A549 (cell line): ENCODE results near the gene MEPCE. TPM values are rescaled to one million over a fixed set of nuclear protein-coding genes. Genes with fewer than 3 reads are reported as not detected.

ENCODE experiments used
- ATAC-seq, 2 experiments: fragments of 200-7000 bp in 1 of 2; fragments of >200 bp in 1 of 2; cut with Nextera tagmentation in 1 of 2; cut with Tn5 transposase in 1 of 2; 3 replicates each; pipeline versions ENCODE4 v1.8.0 to v1.9.1; 2018 to 2020; ENCODE audit warnings: mild to moderate bottlenecking in 1 of 2, moderate library complexity in 1 of 2
- CTCF ChIA-PET: fragments of 300-600 bp; sonication (Branson Sonifier 250); formaldehyde crosslinking; extraction: SDS; loops from one replicate; lab custom pipeline; 2021; ENCODE audit warnings: antibody characterized with exemption, inconsistent platforms; lab: Yijun Ruan, JAX
- POLR2A ChIA-PET: fragments of 350-600 bp; formaldehyde crosslinking; extraction: SDS; loops from one replicate; lab custom pipeline; 2021; ENCODE audit warnings: antibody characterized with exemption, inconsistent platforms; lab: Yijun Ruan, JAX
- DNase-seq, 2 experiments: peaks; one replicate each; pipeline versions ENCODE4 v3.0.0 to v3.0.0-alpha.2; 2011 to 2016; ENCODE audit warnings: low read depth in 1 of 2, low spot score in 1 of 2
- FAIRE-seq: peaks from 2 replicates; lab custom pipeline; 2011; peaks lifted over from hg19 to GRCh38; lab: Jason Lieb, UNC
- H3K27ac ChIP-seq, 2 experiments: fragments of >200 bp; sonication (Bioruptor Twin); formaldehyde crosslinking; 3 replicates each; pipeline ENCODE4 v1.5.1; 2016 to 2017
- H3K4me1 ChIP-seq: fragments of >200 bp; sonication (Bioruptor Twin); formaldehyde crosslinking; 3 replicates; pipeline ENCODE4 v1.6.1; 2016
- H3K4me2 ChIP-seq: fragments of >200 bp; sonication (Bioruptor Twin); formaldehyde crosslinking; 3 replicates; pipeline ENCODE4 v1.6.1; 2016
- H3K4me3 ChIP-seq: fragments of >200 bp; sonication (Bioruptor Twin); formaldehyde crosslinking; 3 replicates; pipeline ENCODE4 v1.5.1; 2016
- H3K9me3 ChIP-seq: fragments of >200 bp; sonication (Bioruptor Twin); formaldehyde crosslinking; 3 replicates; pipeline ENCODE4 v1.6.1; 2016
- BHLHE40 ChIP-seq: IDR thresholded peaks from 2 replicates; pipeline ENCODE4 v1.6.1; 2012; ENCODE audit warnings: low read depth, low read length, inconsistent platforms
- CBX2 ChIP-seq: fragments of 200-600 bp; sonication (generic); IDR thresholded peaks from 2 replicates; pipeline ENCODE4 v1.6.1; 2016; ENCODE audit warnings: low read depth, mild to moderate bottlenecking, borderline replicate concordance
- CBX8 ChIP-seq: fragments of 200-600 bp; sonication (generic); IDR thresholded peaks from 2 replicates; pipeline ENCODE4 v1.6.1; 2016
- CEBPB ChIP-seq, 2 experiments: fragments of >200 bp in 1 of 2; sonication (Bioruptor Twin) in 1 of 2; formaldehyde crosslinking in 1 of 2; IDR thresholded peaks; 2 replicates each; pipeline ENCODE4 v1.6.1; 2012 to 2016
- CHD4 ChIP-seq: fragments of 200-600 bp; sonication (generic); IDR thresholded peaks from 2 replicates; pipeline ENCODE4 v1.6.1; 2016; ENCODE audit warnings: antibody characterized with exemption, mild to moderate bottlenecking, borderline replicate concordance
- CTCF ChIP-seq: fragments of >200 bp; sonication (Bioruptor Twin); formaldehyde crosslinking; IDR thresholded peaks from 3 replicates; pipeline ENCODE4 v1.5.1; 2016
- E2F6 ChIP-seq: IDR thresholded peaks from 2 replicates; pipeline ENCODE4 v1.6.1; 2012; ENCODE audit warnings: low read depth, borderline replicate concordance
- EHF ChIP-seq: fragments of 250-450 bp; sonication (Bioruptor Pico); IDR thresholded peaks from 2 replicates; pipeline ENCODE4 v1.5.0; 2020; ENCODE audit warnings: mild to moderate bottlenecking
- ELK1 ChIP-seq: fragments of 150-350 bp; IDR thresholded peaks from 2 replicates; pipeline ENCODE4 v1.6.1; 2014; ENCODE audit warnings: low read depth, mild to moderate bottlenecking, low read length
- FOSB ChIP-seq: fragments of 250-450 bp; sonication (Bioruptor Pico); IDR thresholded peaks from 2 replicates; pipeline ENCODE4 v1.5.0; 2020; ENCODE audit warnings: mild to moderate bottlenecking, moderate library complexity
- FOSL2 ChIP-seq, 2 experiments: fragments of 450-650 bp in 1 of 2; fragments of >200 bp in 1 of 2; sonication (Bioruptor Twin) in 1 of 2; formaldehyde crosslinking; IDR thresholded peaks; 2 replicates each; pipeline versions ENCODE4 v1.5.0 to v1.6.1; 2016 to 2020; ENCODE audit warnings: mild to moderate bottlenecking in 1 of 2, moderate library complexity in 1 of 2
- GATA3 ChIP-seq: IDR thresholded peaks from 2 replicates; pipeline ENCODE4 v1.6.1; 2012; ENCODE audit warnings: borderline replicate concordance
- HDAC2 ChIP-seq: fragments of 200-600 bp; sonication (generic); IDR thresholded peaks from 2 replicates; pipeline ENCODE4 v1.6.1; 2016
- HES2 ChIP-seq: fragments of >200 bp; sonication (Bioruptor Twin); formaldehyde crosslinking; IDR thresholded peaks from 2 replicates; pipeline ENCODE4 v1.6.1; 2016
- HOXA7 ChIP-seq: fragments of 250-450 bp; sonication (Bioruptor Pico); IDR thresholded peaks from 2 replicates; pipeline ENCODE4 v1.5.0; 2020; ENCODE audit warnings: mild to moderate bottlenecking, moderate library complexity
- HOXB5 ChIP-seq: fragments of 250-450 bp; sonication (Bioruptor Pico); IDR thresholded peaks from 2 replicates; pipeline ENCODE4 v1.5.0; 2020; ENCODE audit warnings: mild to moderate bottlenecking, moderate library complexity
- MAFK ChIP-seq: fragments of 450-650 bp; IDR thresholded peaks from 2 replicates; pipeline ENCODE4 v1.6.1; 2014; ENCODE audit not compliant: partially characterized antibody
- MAZ ChIP-seq: fragments of 150-350 bp; IDR thresholded peaks from 2 replicates; pipeline ENCODE4 v1.6.1; 2014; ENCODE audit warnings: antibody characterized with exemption, low read depth, low read length, borderline replicate concordance
- NPAS2 ChIP-seq: fragments of 250-450 bp; sonication (Bioruptor Pico); IDR thresholded peaks from 2 replicates; pipeline ENCODE4 v1.8.0; 2022; ENCODE audit warnings: mild to moderate bottlenecking, moderate library complexity, borderline replicate concordance
- NR3C1 ChIP-seq: fragments of >200 bp; sonication (Bioruptor Twin); formaldehyde crosslinking; IDR thresholded peaks from 3 replicates; pipeline ENCODE4 v1.6.1; 2017
- PBX3 ChIP-seq: IDR thresholded peaks from 2 replicates; pipeline ENCODE4 v1.6.1; 2012
- POLR2A ChIP-seq: IDR thresholded peaks from 2 replicates; pipeline ENCODE4 v1.6.1; 2012; ENCODE audit warnings: mild to moderate bottlenecking, low read length
- RCOR1 ChIP-seq: fragments of 150-350 bp; IDR thresholded peaks from 2 replicates; pipeline ENCODE4 v1.6.1; 2014; ENCODE audit warnings: antibody characterized with exemption, low read length, low read depth
- RFX5 ChIP-seq: fragments of 450-650 bp; IDR thresholded peaks from 2 replicates; pipeline ENCODE4 v1.7.1; 2014; ENCODE audit warnings: antibody characterized with exemption, mild to moderate bottlenecking, moderate library complexity
- SMC3 ChIP-seq: fragments of >200 bp; sonication (Bioruptor Twin); formaldehyde crosslinking; IDR thresholded peaks from 3 replicates; pipeline ENCODE4 v1.6.1; 2018; ENCODE audit warnings: inconsistent platforms
- SREBF2 ChIP-seq: fragments of 450-650 bp; IDR thresholded peaks from 2 replicates; pipeline ENCODE4 v1.6.1; 2014; ENCODE audit warnings: mild to moderate bottlenecking, moderate library complexity
- TFCP2L1 ChIP-seq: fragments of 250-450 bp; sonication (Bioruptor Pico); IDR thresholded peaks from 2 replicates; pipeline ENCODE4 v1.5.0; 2021; ENCODE audit warnings: mild to moderate bottlenecking
- USF2 ChIP-seq: fragments of 450-650 bp; IDR thresholded peaks from 2 replicates; pipeline ENCODE4 v1.6.1; 2014; ENCODE audit warnings: antibody characterized with exemption
- ZSCAN20 ChIP-seq: fragments of 250-450 bp; sonication (Bioruptor Pico); IDR thresholded peaks from 2 replicates; pipeline ENCODE4 v1.8.0; 2022; ENCODE audit warnings: mild to moderate bottlenecking, moderate library complexity
- WGBS: methylation state at CpG from one replicate; pipeline ENCODE4 v1.1.6; 2017; ENCODE audit errors: missing lambda C conversion rate; 5-methylcytosine and 5-hydroxymethylcytosine counted together
- polyA plus RNA-seq, 4 experiments: library from polyadenylated mRNA; depleted of rRNA in 3 of 4; stranded (reverse); fragments of >200 nt; fragmentation: RNase III in 1 of 4; extraction: RNeasy Plus Mini Kit Qiagen cat#74134 plus additional on column Dnase treatment in 1 of 4; gene quantifications; 2 replicates in 3 of 4; 3 replicates in 1 of 4; pipeline ENCODE4 v1.2.3, GENCODE V29; 2011 to 2017
- TF ChIP-seq, protein P1 (sequence below): IDR thresholded peaks from 2 replicates; pipeline ENCODE4 v1.6.1; 2012

The MEPCE gene
- polyA plus RNA-seq, 2 of the 4 experiments (the other 2 are of a cell fraction): 10.0 to 38.4 TPM

GRCh38 chr7:100455206-100455605 lies 25.6 kb downstream of the MEPCE start:
- Histone ChIP-seq H3K4me3 (no peak overlapping the region), H3K9me3 (no peaks in the 10 kb centered on the region), H3K27ac (no peak overlapping the region), H3K4me2 (no peak overlapping the region), H3K4me1 (0 out of 3 replicates have a peak, but pooled peaks cover 3% of the 10 kb centered on the region)
- POLR2A ChIA-PET: interaction anchor here (1.6 kb wide), 1 partner anchor 26 kb away, joined by 6 read pairs; the partner anchor contains the start of gene ZCWPW1
- WGBS: 89% methylated on average over 3 of the region's 3 CpGs
- FAIRE-seq (no peak), DNase-seq (no peak), ATAC-seq (no peak)
- TF ChIP-seq RCOR1: no peak
- no peak for TF ChIP-seq HOXA7 (CRISPR knock-in tag)
- TF ChIP-seq ZSCAN20 (CRISPR knock-in tag): no peak
- TF ChIP-seq USF2: no peak
- TF ChIP-seq BHLHE40: no peak
- TF ChIP-seq SREBF2: no peak
- TF ChIP-seq RFX5: no peak
- no peak for TF ChIP-seq FOSL2 (IDR thresholded peaks at IDR 0.05)
- no peak for TF ChIP-seq FOSL2 (CRISPR knock-in tag; IDR thresholded peaks at IDR 0.05)
- TF ChIP-seq FOSB (CRISPR knock-in tag): no peak
- CTCF ChIA-PET: interaction anchor here (0.9 to 7.2 kb wide), 11 partner anchors 8 to 315 kb away, joined by 3 to 56 read pairs (median 3); partner anchors contain the start of genes SPACDR and TSC22D4

DNA sequence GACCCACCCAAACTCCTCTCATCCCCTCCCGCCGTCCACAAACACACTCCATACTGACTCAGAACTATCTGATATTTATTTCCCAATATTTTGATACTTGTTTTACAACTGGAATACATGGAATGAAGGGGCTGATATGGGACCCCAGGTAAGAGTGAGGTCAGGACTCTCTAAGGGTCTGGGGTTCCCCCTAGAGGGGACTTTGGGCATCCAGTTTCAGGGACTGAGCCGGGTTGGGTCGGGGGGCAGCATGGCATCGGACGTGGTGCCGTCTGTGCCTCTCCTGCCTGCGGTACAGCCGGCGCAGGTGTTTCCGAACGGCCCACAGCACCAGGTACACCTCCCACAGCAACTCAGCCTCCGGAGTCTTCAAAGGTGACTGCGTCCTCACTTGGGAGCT lies 26.9 kb downstream of the MEPCE start:
- POLR2A ChIA-PET: interaction anchor here (0.6 kb wide), 1 partner anchor 446 kb away, joined by 3 read pairs; no protein-coding TSS in a partner anchor
- FAIRE-seq: no peak

GRCh38 chr7:100457033-100457432 lies 27.4 kb downstream of the MEPCE start:
- H3K27ac ChIP-seq: no peak overlapping the region
- ChIA-PET CTCF (interaction anchor here (0.6 to 1.6 kb wide), 3 partner anchors 12 to 54 kb away, joined by 3 to 7 read pairs (median 3); no protein-coding TSS in a partner anchor), POLR2A (interaction anchor here (0.7 kb wide), 1 partner anchor 1668 kb away, joined by 3 read pairs; no protein-coding TSS in a partner anchor)
- FAIRE-seq (no peak), ATAC-seq (no peak), DNase-seq (no peak)
- no peak overlapping the region for H3K4me2 ChIP-seq
- no peaks in the 10 kb centered on the region for H3K4me1 ChIP-seq
- TF ChIP-seq EHF (CRISPR knock-in tag) (no peak), CTCF (no peak), NPAS2 (CRISPR knock-in tag) (no peak), POLR2A (no peak), CHD4 (no peak), NR3C1 (no peak), HES2 (no peak), PBX3 (no peak), HOXB5 (CRISPR knock-in tag) (no peak), CEBPB (IDR thresholded peaks at IDR 0.05) (no peak), HDAC2 (no peak), HOXA7 (CRISPR knock-in tag) (no peak), CBX8 (no peak), GATA3 (no peak), CBX2 (no peak), TFCP2L1 (CRISPR knock-in tag) (no peak), SMC3 (no peak), ELK1 (no peak)
- TF ChIP-seq, protein P1, sequence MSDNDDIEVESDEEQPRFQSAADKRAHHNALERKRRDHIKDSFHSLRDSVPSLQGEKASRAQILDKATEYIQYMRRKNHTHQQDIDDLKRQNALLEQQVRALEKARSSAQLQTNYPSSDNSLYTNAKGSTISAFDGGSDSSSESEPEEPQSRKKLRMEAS: no peak
- no peak overlapping the region for H3K4me3 ChIP-seq
- no peaks in the 10 kb centered on the region for H3K9me3 ChIP-seq
- 80% methylated on average over 6 of the region's 6 CpGs for WGBS

More for the DNA sequence above, 26.9 kb downstream of the MEPCE start:
- Histone ChIP-seq H3K4me2 (no peak overlapping the region), H3K9me3 (no peaks in the 10 kb centered on the region), H3K27ac (no peak overlapping the region), H3K4me3 (no peak overlapping the region), H3K4me1 (no peaks in the 10 kb centered on the region)
- CTCF ChIA-PET: interaction anchor here (0.6 to 1.6 kb wide), 3 partner anchors 13 to 55 kb away, joined by 3 to 7 read pairs (median 3); no protein-coding TSS in a partner anchor
- ATAC-seq (no peak), DNase-seq (no peak)
- 85% methylated on average over 14 of the region's 14 CpGs for WGBS
- TF ChIP-seq MAFK (no peak), CHD4 (no peak), CBX8 (no peak), E2F6 (no peak), MAZ (no peak), NR3C1 (no peak)
